GM19467 (cell line): ENCODE measurements around the gene WSCD2.

Source experiments
- ATAC-seq: cut with Tn5 transposase; IDR thresholded peaks from one replicate; pipeline ENCODE4 v1.9.1; 2021; ENCODE audit warnings: mild to moderate bottlenecking, moderate library complexity; ENCODE audit not compliant: unreplicated experiment

The WSCD2 gene

DNA sequence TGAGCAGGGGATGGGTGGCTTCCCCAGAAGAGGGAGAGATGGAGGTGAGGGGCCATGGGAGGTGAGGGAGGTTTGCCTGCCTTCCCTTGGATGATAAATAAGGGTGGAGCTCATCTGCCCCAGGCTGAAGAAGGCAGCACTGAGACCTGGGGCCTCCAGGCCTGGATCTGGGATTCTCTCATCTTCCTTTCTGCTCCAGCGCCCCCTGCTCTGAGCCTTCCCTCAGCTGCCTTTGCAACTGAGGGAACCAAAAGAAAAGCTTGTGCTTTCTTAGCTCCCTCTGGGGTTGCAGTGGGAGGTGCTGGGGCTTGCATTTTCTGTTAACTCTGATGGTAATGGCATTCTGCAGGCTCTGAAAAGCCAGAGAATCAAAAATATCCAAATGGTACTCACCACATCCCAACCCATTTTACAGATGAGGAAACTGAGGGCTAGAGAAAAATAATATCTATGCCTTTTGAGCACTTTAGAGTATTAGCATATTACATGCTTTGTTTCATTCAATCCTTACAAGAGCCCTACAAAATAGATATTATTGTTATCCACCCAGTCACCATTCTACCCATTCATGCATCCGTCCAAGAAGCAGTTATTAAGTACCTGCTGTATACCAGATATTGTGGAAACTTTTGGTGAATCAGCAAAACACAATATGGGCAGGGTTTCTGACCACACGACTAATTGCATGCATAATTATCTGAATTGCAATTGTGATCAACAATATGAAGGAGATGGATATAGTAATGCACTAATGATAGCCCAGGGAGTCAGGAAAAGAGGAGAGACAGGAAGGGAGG is 102.2 kb downstream of the WSCD2 start:
- no peak for ATAC-seq

DNA sequence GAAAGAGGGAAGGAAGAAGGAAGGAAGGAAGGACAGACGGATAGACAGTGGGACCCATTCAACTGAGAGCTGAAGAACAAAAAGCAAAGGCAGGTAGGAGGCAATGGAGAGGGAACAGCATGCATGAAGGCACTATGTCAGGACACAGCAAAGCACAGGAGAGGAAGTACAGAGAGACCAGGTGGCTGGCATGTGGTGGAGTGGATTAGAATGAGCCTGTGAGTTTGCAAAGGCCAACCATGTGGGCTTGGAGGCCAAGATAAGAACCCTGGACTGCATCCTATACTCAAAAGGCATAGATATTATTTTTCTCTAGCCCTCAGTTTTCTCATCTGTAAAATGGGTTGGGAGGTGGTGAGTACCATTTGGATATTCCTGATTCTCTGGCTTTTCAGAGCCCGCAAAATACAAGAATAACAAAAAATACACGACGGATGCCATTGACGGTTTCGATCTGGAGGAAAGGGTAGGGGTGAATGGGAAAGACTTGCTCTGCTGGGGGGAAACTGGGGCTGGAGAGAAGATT is 102.9 kb downstream of the WSCD2 start:
- no peak for ATAC-seq

DNA sequence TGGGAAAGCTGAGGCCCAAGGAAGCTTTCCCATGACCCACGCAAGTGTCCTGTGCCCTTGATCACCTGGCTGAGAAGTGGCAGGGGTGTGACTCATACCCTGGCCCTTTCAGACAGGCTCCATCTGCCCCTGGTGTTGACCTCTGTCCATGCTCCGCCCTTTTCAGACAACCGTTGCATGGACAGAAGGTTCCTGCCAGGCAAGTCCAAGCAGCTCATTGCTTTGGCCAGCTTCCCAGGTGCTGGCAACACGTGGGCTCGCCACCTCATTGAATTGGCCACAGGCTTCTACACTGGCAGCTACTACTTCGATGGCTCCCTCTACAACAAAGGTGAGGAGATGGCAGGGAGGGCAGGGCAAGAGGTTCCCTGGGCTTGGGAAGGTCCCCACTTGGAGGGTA is 103.5 kb downstream of the WSCD2 start:
- no peak for ATAC-seq

DNA sequence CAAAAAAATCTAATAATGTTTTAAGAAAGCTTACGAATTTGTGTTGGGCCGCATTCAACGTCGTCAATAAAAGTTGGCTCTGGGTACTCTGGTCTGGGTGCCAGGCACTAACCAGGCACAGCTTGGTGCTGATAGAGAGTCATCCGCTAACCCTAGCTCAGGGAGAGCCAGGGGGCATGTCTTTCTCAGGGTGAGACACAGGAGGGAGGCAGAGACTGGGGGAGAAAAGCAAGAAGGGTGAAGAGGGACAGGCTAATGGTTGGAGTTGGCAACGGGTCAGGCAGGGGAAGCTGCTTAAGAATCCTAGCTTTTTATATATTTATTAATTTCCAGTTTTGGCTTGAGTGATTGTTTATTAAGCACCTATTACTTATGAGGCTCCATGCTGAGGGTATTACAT is 105.1 kb downstream of the WSCD2 start:
- ATAC-seq: no peak

DNA sequence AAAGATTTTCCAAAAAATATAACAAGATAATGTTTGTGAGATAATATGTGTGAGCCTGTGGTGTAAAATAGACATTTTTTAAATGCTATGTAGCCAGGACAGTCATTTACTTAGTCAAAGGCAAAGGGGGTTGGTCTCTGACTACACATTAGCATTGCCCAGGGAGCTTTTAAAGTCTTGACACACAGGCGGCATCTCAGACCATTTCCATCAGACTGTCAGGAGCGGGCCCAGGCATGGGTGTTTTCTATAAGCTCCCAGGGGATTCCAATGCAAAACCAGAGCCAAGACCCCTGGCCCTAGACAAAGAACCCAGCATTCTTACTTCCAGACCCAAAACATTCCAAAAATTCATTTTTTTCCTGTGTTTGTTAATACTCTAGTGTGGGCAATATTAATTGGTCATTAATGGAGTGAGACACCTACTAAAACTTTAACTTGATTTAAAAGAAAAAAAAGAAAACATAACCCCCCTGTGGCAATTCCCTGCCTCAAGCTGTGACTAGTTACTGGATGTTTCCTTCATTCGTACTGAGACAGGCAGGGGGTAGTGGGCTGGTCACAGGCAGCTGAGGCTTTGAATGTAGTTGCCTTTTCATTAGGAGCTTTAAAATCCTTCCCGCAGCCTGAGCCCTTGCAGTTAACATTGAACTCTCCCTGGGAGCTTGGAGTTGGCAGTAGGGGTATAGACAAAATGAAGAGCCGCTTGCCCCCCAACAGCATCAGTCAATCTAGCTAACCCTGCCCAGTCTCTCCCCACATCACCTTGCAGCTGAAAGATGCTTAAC is 106.3 kb downstream of the WSCD2 start:
- ATAC-seq: no peak

DNA sequence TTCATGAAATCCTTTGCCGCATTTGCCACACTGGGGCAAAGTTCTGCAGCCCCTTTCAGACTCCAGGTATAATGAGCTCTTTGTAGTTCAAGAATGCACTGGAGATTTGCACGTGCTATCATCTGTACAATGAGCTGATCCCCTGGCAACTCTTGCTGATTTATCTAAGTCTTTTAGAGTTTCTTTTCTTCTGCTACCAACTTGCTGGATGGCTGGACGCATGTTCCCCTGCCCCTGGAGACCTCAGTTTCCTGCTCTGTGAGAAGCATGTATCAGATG is 106.8 kb downstream of the WSCD2 start:
- no peak for ATAC-seq

DNA sequence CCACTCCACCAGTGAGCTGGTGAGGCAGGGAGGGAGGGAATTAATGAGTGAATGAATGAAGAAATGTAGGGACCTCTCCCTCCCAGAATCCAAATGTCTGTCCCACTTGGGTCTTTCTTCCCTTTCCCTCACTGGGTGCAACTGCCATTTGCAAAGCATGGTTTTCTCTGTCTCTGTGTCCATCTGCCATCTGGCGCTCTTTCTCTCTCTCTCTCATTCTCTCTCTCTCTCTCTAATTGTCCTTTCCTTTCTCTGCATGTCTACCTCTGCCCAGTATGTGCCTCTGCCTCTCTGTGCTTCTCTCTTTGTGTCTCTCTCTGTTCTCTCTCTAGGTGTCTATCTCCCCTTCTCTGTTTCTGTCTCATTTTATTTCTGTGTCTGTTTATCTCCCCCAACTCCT is 107.3 kb downstream of the WSCD2 start:
- no peak for ATAC-seq

DNA sequence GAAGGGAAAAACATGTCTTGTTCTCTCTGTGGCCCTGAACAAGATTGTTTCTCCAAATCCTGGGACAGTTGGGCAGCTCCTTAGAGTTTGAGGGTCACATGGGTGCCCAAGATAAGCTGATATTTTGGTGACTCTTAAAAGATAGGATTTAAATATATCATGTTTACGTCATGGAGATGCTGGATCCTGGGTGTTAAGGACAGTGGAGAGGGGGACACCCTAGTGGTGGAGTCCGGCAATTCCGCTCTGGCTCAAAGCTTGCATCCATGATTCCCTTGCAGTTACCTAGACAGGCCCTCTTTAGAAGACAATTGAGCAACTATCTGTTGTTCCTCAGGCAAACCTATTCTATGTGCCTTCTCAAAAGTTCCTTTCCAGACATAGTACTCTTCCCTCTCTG is 108.2 kb downstream of the WSCD2 start:
- ATAC-seq: no peak

DNA sequence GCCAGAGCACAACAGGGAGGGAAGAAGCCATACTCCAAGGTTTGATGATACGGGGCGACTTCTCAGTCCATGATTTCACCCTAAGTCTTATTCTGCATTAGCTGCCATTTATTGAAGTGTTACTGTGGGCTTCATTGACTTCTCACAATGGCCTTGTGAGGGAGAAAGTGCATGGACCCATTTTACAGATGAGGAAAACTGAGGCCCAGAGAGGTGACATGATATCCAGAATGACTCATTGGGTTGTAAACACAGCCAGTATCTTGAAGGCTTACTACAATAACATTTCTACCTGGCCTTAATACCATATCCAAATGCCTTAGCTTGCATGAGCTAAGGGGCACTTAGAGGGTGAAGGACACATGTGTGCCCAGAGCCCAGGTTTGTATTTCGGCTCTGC is 109.4 kb downstream of the WSCD2 start:
- ATAC-seq: no peak

DNA sequence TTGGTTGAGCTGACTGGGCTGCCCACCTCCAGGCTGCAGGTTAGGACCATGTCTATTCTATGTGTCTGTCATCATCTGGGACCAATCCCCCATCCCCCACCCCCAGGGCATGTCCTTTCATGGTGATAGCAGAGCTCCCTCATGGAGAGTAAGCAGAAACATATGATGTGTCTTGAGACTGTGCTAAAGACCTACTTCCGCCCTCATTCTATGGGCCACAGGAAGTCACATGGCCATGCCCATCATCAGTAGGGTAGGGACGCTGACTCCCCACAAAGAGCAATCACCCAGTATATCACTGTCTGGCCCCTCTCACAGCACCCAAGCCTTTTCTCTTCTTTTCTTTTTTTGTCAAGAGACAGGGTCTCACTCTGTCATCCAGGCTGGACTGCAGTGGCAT is 110.3 kb downstream of the WSCD2 start:
- no peak for ATAC-seq

DNA sequence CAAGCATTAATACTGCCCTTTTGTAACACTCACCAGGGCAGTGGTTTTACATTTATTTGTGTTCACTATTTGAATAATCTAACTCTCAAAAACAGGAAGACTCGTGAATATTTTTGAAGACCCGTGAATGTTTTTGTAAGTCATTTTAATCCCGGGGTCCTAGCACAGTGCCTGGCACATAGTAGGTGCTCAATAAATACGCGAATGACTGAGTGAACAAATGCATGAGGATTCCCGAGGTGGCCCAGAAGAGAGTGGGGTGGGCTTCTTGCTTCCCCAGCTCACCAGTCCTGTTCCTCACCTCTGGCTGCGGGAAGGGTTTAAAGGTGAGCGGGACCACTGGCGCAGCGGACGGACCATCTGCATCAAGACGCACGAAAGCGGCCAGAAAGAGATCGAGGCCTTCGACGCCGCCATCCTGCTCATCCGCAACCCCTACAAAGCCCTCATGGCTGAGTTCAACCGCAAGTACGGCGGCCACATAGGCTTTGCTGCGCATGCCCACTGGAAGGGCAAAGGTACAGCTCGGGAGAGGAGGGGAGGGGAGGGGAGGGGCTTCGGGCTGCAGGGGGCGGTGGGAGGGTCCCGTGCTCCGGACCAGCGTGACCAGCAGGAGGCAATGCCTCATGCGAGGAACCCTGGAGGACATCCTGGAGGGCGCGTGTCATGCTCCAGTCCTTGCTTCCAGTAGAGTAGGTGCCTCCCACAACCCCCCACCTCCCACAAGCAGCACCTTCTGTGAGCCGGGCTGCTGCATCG is 111.1 kb downstream of the WSCD2 start:
- ATAC-seq: no peak

DNA sequence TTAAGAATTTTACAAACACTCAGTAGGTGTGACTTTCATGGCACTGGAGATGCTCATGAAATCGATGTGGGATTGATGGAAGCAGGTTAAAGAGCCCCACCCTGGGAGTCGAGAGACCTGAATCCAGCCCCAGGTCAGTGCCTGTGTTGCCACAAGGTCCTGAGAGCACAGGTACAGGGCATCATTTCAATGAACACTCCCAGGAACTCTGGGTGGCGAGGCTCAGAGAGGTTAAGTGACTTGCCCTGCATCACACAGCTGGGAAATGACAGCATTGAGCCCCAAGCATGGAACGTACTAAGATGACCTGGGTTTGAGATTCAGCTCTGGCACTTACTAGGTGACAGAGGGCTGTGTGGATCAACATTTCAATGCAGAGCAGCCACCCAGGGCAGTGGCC is 111.8 kb downstream of the WSCD2 start:
- ATAC-seq: no peak

DNA sequence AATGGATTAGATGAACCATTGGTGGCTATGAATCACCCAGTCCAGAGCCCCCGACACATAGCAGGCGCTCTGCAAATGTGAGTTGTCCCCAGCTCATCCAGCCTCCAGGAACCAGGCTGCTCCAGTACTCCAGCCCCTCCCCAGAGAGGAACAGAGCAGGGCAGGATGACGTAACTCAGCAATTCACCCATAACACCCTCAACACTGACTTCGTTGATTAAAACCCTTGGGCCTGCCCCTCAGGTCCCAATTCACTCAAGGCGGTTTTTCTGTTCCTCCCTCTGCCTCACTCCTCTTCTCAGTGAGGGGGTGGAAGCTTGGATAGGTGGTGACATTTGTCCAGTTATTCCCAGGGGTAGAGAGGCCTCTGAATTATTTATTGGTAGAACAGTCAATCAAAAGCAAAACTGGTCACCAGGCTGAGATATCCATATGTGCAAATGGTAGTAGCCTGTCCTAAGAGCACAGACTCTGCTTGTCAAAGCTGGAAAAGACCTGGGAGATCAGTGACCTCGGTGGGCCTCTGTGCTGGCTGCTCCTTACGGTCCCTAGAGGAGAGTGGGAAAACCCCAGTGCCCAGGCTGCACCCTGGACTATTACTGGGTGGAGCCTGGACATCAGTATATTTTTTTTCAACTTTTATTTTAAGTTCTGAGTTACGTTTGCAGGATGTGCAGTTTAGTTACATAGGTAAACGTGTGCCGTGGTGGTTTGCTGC is 113.1 kb downstream of the WSCD2 start:
- ATAC-seq: no peak

DNA sequence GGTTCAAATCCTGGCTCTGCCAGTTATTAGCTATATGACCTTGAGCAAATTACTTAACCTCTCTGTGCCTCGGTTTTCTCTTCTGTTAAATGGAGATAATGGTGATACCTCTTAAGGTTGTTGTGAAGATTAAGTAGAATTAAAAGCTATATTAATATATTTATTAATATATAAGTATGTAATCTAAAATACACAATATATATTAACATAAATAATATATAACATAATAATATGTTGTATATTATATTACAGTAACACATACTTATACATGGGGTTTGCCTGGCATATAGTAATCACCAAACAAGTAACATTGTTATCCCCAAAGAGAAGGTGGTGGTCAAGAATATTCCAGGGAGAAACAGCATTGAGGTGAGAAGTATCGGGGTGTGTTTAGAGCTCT is 118.0 kb downstream of the WSCD2 start:
- ATAC-seq: no peak

DNA sequence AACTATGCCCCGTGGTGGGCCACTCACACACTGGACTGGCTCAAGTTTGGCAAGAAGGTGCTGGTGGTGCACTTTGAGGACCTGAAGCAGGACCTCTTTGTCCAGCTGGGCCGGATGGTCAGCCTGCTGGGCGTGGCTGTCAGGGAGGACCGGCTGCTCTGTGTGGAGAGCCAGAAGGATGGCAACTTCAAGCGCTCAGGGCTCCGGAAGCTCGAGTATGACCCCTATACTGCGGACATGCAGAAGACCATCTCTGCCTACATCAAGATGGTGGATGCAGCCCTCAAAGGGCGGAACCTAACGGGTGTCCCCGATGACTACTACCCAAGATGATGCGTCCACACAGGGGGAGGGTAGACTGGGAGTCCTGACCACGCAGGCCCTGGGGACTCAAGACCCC is 118.9 kb downstream of the WSCD2 start:
- ATAC-seq: no peak

DNA sequence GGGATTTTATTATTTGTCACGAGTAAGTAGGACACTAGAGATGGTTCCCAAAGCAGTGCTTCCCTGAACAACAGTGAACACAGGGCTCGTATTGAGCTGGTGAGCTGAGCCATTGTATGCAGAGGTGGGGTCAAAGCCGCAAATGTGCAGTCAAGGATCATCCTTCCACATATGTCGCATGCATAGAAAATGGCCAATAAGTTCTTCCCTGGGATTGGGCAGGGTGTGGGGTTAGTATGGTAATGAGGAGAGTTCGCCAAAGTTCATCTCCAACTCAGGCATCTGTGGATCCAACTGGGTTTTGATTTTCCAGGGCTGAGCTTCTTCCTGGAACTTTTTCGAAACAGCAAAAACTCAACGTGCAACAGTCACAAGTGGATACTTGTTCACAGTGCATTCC is 123.4 kb downstream of the WSCD2 start:
- no peak for ATAC-seq

DNA sequence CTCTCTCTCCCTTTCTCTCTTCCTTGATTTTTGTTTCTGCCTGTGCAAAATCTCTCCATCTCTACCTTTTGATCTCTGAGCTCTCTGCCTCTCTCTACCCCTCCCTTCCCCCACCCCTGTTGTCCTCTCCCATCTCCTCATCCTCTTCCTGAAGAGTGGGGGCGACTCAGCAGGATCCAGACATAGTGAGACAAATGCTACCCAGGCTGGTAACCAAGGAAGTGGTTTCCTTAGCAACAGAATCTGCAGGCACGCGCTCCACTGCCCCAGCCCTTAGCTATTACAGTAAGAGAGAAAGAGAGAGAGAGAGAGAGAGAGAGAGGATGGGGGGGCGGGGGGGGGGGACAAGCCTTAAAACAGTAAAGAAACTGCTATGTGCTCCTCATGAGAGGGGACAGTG is 124.5 kb downstream of the WSCD2 start:
- ATAC-seq: no peak

DNA sequence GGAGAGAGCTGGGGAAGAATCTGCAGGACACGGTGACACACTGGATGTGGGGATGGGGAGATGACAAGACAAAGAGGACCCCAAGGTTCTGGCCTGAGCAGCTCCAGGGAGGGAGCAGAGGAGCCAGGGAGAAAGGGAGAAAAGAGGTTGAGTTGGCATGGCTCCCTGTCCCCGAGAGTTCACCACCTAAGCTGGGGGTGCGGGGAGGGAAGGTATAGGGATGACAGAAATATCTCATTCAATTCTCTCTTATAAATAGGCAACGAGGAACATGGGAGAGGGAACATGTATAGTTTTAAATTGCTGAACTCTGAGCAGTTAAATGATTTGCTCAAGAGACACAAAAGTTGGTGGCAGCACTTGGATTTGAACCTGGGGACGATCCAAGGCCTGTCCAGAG is 124.9 kb downstream of the WSCD2 start:
- no peak for ATAC-seq

DNA sequence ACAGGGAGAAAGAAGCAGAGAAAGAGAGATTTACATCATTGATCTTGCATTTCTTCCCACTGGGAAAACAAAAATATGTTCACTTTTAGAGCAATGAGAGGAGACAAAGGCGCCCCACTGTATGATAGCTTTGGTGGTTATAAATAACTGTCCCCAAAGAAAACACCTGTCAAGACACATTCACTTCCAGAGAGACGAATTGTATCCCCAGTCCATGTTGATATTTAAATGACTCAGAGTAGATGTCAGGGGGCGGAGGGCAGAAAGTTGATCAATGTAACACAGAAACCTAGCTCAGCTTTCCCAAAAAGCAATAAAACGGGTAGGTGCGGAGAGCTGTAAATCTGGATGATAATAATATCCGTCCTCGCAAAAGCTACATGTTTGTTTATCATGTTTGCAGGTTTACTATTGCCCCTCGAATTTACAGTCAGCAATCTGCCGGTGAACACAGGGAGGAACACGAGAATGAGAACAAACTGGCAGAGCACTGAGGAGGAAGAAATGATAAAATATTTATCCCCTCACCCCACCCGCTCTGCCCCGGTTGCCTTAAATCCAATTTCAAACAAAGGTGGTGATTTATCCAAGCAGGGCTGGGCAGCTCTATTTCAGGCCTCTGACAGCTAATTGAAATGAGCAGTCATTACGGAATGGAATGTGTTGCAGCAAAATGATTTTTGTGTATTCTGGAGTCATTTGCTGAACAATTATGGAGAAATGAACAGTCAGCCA is 125.6 kb downstream of the WSCD2 start:
- no peak for ATAC-seq

DNA sequence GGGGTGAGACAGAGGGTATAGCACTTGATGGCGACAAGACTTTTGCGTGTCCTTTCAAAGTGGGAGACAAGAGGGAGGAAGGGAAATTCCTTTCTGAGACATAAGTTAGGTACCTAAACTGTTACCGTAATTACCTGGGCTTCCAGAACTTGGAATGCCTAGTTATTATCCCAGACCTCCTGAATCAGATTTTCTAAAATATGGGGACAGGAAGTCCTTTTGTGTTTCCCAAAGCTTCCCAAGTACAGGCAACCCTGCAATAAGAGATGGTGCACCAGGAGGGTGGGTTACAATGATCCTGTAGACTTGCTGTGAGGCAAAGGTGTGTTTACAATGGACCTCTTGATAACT is 126.1 kb downstream of the WSCD2 start:
- ATAC-seq: no peak

DNA sequence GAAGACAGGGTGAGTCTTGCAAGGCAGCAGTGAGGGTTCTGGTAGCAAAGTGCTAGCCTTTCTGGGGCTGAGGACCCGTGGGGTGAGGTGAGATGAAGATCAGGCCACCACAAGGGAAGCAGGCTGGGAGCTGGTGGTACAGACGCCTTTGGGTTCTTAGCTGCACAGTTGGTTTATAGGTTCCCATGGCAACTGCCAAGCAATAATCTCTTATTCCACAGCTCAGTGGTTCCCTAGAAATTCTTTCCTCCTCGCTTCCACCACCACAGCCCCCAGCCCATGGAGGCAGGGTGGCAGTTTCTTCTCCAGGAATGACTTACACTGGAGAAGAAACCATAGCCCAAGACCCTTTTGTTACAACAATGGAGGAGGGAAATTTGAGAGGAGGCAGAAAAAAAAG is 127.9 kb downstream of the WSCD2 start:
- ATAC-seq: no peak
